Parathyroid adenoma (tissue), 2 donors: ENCODE data around the gene NAP1L4.

Experiments used
- H2AFZ ChIP-seq: fragments of 300-600 bp; sonication (generic); one replicate; pipeline ENCODE4 v1.7.0; 2017; ENCODE audit warnings: antibody characterized with exemption, mild to moderate bottlenecking
- H3K27ac ChIP-seq: fragments of 300-600 bp; sonication (generic); one replicate; pipeline ENCODE4 v1.7.0; 2017
- H3K27me3 ChIP-seq: fragments of 300-600 bp; sonication (generic); one replicate; pipeline ENCODE4 v1.7.0; 2017; ENCODE audit warnings: low read length; ENCODE audit not compliant: control insufficient read depth, insufficient read depth
- H3K36me3 ChIP-seq: fragments of 300-600 bp; sonication (generic); one replicate; pipeline ENCODE4 v1.7.0; 2017; ENCODE audit warnings: low read length; ENCODE audit not compliant: control insufficient read depth, insufficient read depth
- H3K4me1 ChIP-seq: fragments of 300-600 bp; sonication (generic); one replicate; pipeline ENCODE4 v1.7.0; 2017; ENCODE audit warnings: control low read depth
- H3K4me2 ChIP-seq: fragments of 300-600 bp; sonication (generic); one replicate; pipeline ENCODE4 v1.7.0; 2017; ENCODE audit warnings: low read length
- H3K4me3 ChIP-seq: fragments of 300-600 bp; sonication (generic); one replicate; pipeline ENCODE4 v1.7.0; 2017; ENCODE audit warnings: low read depth, low read length
- H3K79me2 ChIP-seq: fragments of 300-600 bp; sonication (generic); one replicate; pipeline ENCODE4 v1.7.0; 2017; ENCODE audit warnings: control low read depth
- H3K9ac ChIP-seq: fragments of 300-600 bp; sonication (generic); one replicate; pipeline ENCODE4 v1.7.0; 2017; ENCODE audit warnings: mild to moderate bottlenecking
- H3K9me3 ChIP-seq: fragments of 300-600 bp; sonication (generic); one replicate; pipeline ENCODE4 v1.7.0; 2017; ENCODE audit warnings: low read length; ENCODE audit not compliant: control insufficient read depth
- TF ChIP-seq, protein P1 (sequence below): fragments of 300-600 bp; sonication (generic); IDR thresholded peaks from one replicate; pipeline ENCODE4 v1.7.0; 2017; ENCODE audit warnings: antibody characterized with exemption, mild to moderate bottlenecking
- donor health status: primary hyperparathyroidism.

The NAP1L4 gene

DNA sequence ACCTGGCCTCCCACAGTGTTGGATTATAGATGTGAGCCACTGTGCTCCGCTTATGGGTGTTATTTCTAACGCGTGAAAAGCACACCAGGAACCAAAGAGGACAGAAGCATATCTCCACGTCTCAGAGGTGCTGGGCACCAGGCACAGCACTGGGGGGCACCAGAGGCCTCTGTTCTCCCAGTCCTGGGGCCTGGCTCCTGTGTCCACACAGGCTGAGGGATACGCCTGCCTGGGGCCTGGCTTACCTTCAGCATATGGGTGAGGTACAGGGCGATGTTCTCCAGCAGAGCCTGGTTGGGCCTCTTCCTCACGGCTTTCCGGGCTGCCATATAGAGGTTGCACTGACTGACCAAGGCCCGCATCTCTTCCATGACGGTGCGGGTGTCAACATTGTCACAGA, 24.7 kb upstream of the NAP1L4 start:
- no peaks in the 10 kb centered on the region for H3K9me3 ChIP-seq
- no peak overlapping the region for H3K9ac ChIP-seq
- H3K36me3 ChIP-seq = no peaks in the 10 kb centered on the region
- no peak overlapping the region for H3K4me3 ChIP-seq
- H3K79me2 ChIP-seq = no peaks in the 10 kb centered on the region
- no peaks in the 10 kb centered on the region for H3K27me3 ChIP-seq
- TF ChIP-seq, protein P1, sequence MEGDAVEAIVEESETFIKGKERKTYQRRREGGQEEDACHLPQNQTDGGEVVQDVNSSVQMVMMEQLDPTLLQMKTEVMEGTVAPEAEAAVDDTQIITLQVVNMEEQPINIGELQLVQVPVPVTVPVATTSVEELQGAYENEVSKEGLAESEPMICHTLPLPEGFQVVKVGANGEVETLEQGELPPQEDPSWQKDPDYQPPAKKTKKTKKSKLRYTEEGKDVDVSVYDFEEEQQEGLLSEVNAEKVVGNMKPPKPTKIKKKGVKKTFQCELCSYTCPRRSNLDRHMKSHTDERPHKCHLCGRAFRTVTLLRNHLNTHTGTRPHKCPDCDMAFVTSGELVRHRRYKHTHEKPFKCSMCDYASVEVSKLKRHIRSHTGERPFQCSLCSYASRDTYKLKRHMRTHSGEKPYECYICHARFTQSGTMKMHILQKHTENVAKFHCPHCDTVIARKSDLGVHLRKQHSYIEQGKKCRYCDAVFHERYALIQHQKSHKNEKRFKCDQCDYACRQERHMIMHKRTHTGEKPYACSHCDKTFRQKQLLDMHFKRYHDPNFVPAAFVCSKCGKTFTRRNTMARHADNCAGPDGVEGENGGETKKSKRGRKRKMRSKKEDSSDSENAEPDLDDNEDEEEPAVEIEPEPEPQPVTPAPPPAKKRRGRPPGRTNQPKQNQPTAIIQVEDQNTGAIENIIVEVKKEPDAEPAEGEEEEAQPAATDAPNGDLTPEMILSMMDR = no peak
- H3K4me2 ChIP-seq = no peak overlapping the region
- peaks cover 3% of the 10 kb centered on the region for H3K4me1 ChIP-seq
- no peak overlapping the region for H2AFZ ChIP-seq
- no peak overlapping the region for H3K27ac ChIP-seq

DNA sequence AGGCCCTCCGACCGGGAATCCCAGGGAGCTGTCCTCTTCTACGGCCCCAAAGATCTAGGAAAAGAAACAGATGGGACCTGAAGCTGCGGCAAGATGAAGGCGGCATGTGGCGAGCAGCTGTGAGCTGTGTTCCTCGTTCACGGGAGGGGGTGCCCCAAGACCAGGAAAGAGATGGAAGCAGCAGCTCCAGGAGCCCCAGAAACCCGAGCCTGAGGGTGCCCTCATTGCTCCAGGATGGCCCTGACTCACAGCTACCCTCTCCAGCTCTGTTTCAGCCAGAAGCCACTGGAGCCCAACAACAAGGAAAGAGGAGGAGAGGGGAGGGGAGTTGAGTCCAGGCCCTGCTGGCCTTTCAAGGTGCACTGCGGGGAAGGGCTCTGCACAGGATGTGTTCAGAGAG, 23.7 kb upstream of the NAP1L4 start:
- no peaks in the 10 kb centered on the region for H3K9me3 ChIP-seq
- no peak overlapping the region for H3K9ac ChIP-seq
- H2AFZ ChIP-seq = no peak overlapping the region
- H3K27me3 ChIP-seq = no peaks in the 10 kb centered on the region
- H3K36me3 ChIP-seq = no peaks in the 10 kb centered on the region
- no peaks in the 10 kb centered on the region for H3K79me2 ChIP-seq
- H3K27ac ChIP-seq = no peak overlapping the region
- TF ChIP-seq, protein P1 = no peak
- no peak overlapping the region for H3K4me2 ChIP-seq
- no peak overlapping the region for H3K4me3 ChIP-seq
- no peaks in the 10 kb centered on the region for H3K4me1 ChIP-seq

DNA sequence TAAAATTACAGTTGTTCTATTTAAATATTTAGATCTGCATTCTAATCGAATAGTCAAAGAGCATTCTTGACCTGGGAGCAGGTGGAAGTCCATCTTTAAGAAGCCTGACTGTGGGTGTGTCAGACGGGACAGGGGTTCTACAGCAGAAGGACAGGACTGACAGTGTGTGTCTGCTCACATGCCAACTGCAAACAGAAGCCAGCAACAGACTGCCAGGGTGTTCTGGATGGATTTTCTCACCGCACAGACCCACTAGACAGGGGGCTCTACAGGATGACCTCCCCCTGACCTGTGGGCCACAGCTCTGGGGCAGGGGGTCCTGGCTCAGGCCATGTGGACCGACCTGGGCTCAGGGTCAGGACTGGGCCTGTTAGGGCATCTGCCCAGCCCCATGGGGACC, 22.8 kb upstream of the NAP1L4 start:
- no peak overlapping the region for H2AFZ ChIP-seq
- TF ChIP-seq, protein P1 = no peak
- H3K4me3 ChIP-seq = no peak overlapping the region
- H3K27ac ChIP-seq = no peak overlapping the region
- no peaks in the 10 kb centered on the region for H3K79me2 ChIP-seq
- H3K4me2 ChIP-seq = no peak overlapping the region
- H3K36me3 ChIP-seq = no peaks in the 10 kb centered on the region
- no peak overlapping the region for H3K9ac ChIP-seq
- H3K27me3 ChIP-seq = no peaks in the 10 kb centered on the region
- H3K4me1 ChIP-seq = no peaks in the 10 kb centered on the region
- H3K9me3 ChIP-seq = no peaks in the 10 kb centered on the region

DNA sequence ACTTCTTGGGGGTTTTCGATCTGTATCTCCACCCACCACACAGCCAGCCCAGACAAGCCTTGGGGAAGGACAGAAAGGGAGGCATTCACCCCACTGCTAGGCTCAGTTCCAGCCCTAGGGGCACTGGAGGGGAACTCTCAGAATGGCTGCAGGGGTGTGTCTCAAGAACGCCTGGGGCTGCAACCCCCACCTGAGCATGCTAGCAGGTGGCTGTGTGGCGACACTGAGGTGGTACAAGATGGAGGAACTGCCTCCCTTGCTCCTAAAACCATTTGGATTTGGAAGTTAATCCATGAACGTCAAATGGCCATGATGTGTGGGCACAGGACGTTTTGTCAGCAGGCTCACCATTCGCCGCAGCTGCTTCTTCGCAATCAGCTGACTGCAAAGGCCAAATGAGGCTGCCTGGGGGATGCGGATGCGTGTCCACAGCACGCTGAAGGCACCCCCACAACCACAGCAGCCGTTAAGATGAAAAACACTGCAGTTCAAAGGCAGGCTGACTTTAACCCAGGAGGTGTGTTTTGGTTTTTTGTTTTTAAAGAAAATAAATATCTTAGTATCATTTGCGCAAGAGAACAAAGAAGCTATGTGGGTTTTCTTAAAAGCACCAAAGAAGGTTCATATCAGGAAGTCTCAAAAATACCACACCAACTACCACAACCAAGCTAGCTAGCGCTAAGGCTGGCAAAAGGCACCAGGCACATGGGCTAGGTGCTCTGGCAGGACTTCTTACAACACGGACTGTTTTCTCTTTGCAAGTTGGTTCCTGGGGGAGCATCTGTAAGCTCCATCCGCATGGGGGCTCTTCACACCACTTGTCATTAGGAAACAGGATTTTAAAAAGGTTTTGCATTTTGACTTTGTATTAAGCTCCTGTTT, 22.2 kb upstream of the NAP1L4 start:
- Histone ChIP-seq H3K79me2 (no peaks in the 10 kb centered on the region), H3K9me3 (no peaks in the 10 kb centered on the region), H3K9ac (no peak overlapping the region), H3K27ac (no peak overlapping the region), H3K4me1 (no peaks in the 10 kb centered on the region), H2AFZ (no peak overlapping the region), H3K36me3 (no peaks in the 10 kb centered on the region), H3K4me3 (no peak overlapping the region), H3K4me2 (no peak overlapping the region), H3K27me3 (no peaks in the 10 kb centered on the region)
- TF ChIP-seq, protein P1 = no peak
